Smooth muscle cell (in vitro differentiated cells): ENCODE data around the gene TYW3. TPM values are rescaled to one million over a fixed set of nuclear protein-coding genes. Genes with fewer than 3 reads are reported as not detected.
A peak's percentile ranks its signal among the peaks of the same experiment; 100 is the strongest.

Source experiments
- DNase-seq: peaks from one replicate; lab custom pipeline; 2025; ENCODE audit not compliant: unreplicated experiment; lab: John Stamatoyannopoulos, UW
- H2AFZ ChIP-seq: fragments of 200-600 bp; sonication (generic); 2 replicates; pipeline ENCODE4 v1.6.0; 2016; ENCODE audit warnings: antibody characterized with exemption, low read depth, mild to moderate bottlenecking
- H3F3A ChIP-seq: fragments of 200-600 bp; sonication (generic); 2 replicates; pipeline ENCODE4 v1.6.0; 2017; ENCODE audit warnings: antibody characterized with exemption, low read depth
- H3K27ac ChIP-seq: fragments of 200-600 bp; sonication (generic); 2 replicates; pipeline ENCODE4 v1.5.1; 2016; ENCODE audit warnings: low read depth, mild to moderate bottlenecking
- H3K27me3 ChIP-seq: fragments of 200-600 bp; sonication (generic); 2 replicates; pipeline ENCODE4 v1.6.1; 2016; ENCODE audit warnings: low read depth, mild to moderate bottlenecking
- H3K36me3 ChIP-seq: fragments of 200-600 bp; sonication (generic); 2 replicates; pipeline ENCODE4 v1.5.1; 2016; ENCODE audit warnings: low read depth
- H3K4me1 ChIP-seq: fragments of 200-600 bp; sonication (generic); 2 replicates; pipeline ENCODE4 v1.5.1; 2016; ENCODE audit warnings: low read depth
- H3K4me2 ChIP-seq: fragments of 200-600 bp; sonication (generic); 2 replicates; pipeline ENCODE4 v1.6.0; 2016; ENCODE audit warnings: mild to moderate bottlenecking
- H3K4me3 ChIP-seq: fragments of 200-600 bp; sonication (generic); 2 replicates; pipeline ENCODE4 v1.5.1; 2016; ENCODE audit warnings: mild to moderate bottlenecking
- H3K79me2 ChIP-seq: fragments of 200-600 bp; sonication (generic); 2 replicates; pipeline ENCODE4 v1.6.0; 2016; ENCODE audit warnings: low read depth, mild to moderate bottlenecking
- H3K9ac ChIP-seq: fragments of 200-600 bp; sonication (generic); 2 replicates; pipeline ENCODE4 v1.6.0; 2016; ENCODE audit warnings: low read depth
- H3K9me3 ChIP-seq: fragments of 200-600 bp; sonication (generic); replicated peaks from 2 replicates; pipeline ENCODE4 v1.5.1; 2016; ENCODE audit warnings: low read depth
- H4K20me1 ChIP-seq: fragments of 200-600 bp; sonication (generic); 2 replicates; pipeline ENCODE4 v1.6.0; 2016; ENCODE audit warnings: low read depth
- CTCF ChIP-seq: fragments of 200-600 bp; sonication (generic); IDR thresholded peaks from 2 replicates; pipeline ENCODE4 v1.5.1; 2017; ENCODE audit warnings: borderline replicate concordance, mild to moderate bottlenecking, antibody characterized with exemption; ENCODE audit not compliant: insufficient read depth, poor library complexity, severe bottlenecking
- WGBS: methylation state at CpG from one replicate; pipeline ENCODE4 v1.1.7; 2016; ENCODE audit warnings: low lambda C conversion rate; 5-methylcytosine and 5-hydroxymethylcytosine counted together
- polyA plus RNA-seq: library from polyadenylated mRNA; unstranded; fragments of >200 nt; fragmentation: Nextera tagmentation; extraction: Ambion mirVana; gene quantifications from 2 replicates; pipeline ENCODE4 v1.2.1, GENCODE V29; 2016
- total RNA-seq: library from RNA; depleted of rRNA; stranded (reverse); fragments of >200 nt; gene quantifications from 2 replicates; pipeline ENCODE4 v1.2.3, GENCODE V29; 2014

Gene TYW3
- total and polyA plus RNA-seq, 2 experiments from 2014 or later: not detected

DNA sequence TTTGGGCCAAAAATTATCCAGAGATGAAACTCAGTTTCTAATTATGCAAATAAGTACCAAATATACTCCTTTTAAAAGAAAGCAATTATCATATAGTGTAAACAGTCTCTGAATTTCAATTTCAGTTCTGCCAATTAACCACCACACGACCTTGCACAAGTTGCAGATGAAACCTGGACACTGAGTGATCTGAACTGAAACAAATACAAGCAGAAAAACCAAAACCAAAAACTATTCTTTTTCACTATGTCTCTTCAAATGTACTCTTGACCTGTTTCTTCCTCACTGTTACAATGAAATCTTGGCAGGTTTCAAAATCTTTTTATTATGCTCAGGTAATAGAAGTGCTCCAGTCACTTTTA, 79.2 kb downstream of the TYW3 start:
- H3K4me3 ChIP-seq: no peak overlapping the region
- peaks cover 11% of the 10 kb centered on the region for H3K4me1 ChIP-seq
- no peak for TF ChIP-seq CTCF
- H3K9me3 ChIP-seq: no peaks in the 10 kb centered on the region
- H4K20me1 ChIP-seq: no peaks in the 10 kb centered on the region
- 96% methylated on average over 1 of the region's 1 CpG for WGBS
- no peaks in the 10 kb centered on the region for H3K27me3 ChIP-seq
- H3K27ac ChIP-seq: no peak overlapping the region
- peaks cover 3% of the 10 kb centered on the region for H3F3A ChIP-seq
- no peak overlapping the region for H3K9ac ChIP-seq
- no peak for DNase-seq
- H3K79me2 ChIP-seq: no peaks in the 10 kb centered on the region
- H3K4me2 ChIP-seq: peak overlapping the region; percentile 62
- no peak overlapping the region for H2AFZ ChIP-seq
- H3K36me3 ChIP-seq: no peaks in the 10 kb centered on the region

Other genes starting within 250 kb of the TYW3 start
- gene LRRC53, start 220.5 kb upstream of the TYW3 start, total RNA-seq: not detected in 2 replicates
- gene LRRC53, start 220.5 kb upstream of the TYW3 start, polyA plus RNA-seq: not detected in 2 replicates
- gene ERICH3, start 59.4 kb upstream of the TYW3 start, total RNA-seq: not detected in 2 replicates
- not detected in 2 replicates for gene ERICH3, start 59.4 kb upstream of the TYW3 start, polyA plus RNA-seq
- gene CRYZ, start 102 bp upstream of the TYW3 start, total RNA-seq: 0.04 TPM in 1 of 2 replicates, not detected in the other
- gene CRYZ, start 102 bp upstream of the TYW3 start, polyA plus RNA-seq: not detected in 2 replicates